H1 (cell line): ENCODE measurements around the gene NLRP12. TPM values are rescaled to one million over a fixed set of nuclear protein-coding genes. Genes with fewer than 3 reads are reported as not detected.

ENCODE experiments used
- BRCA1 ChIP-seq: IDR thresholded peaks from 2 replicates; pipeline ENCODE4 v1.6.1; 2012; ENCODE audit warnings: low read depth, low read length, improper control_type of control experiment
- ZNF274 ChIP-seq: IDR thresholded peaks from 2 replicates; pipeline ENCODE4 v1.7.0; 2012; ENCODE audit warnings: low read length, borderline replicate concordance; ENCODE audit errors: extremely low read depth
- polyA plus RNA-seq, 7 experiments: library from polyadenylated mRNA; depleted of rRNA in 3 of 7; stranded (reverse) in 5 of 7; unstranded in 2 of 7; fragments of >200 nt in 5 of 7; fragments of 200-250 nt in 2 of 7; gene quantifications; 1 replicate in 5 of 7; 2 replicates in 1 of 7; 4 replicates in 1 of 7; pipeline versions ENCODE4 v1.2.1 to v1.2.3, GENCODE V29; 2011 to 2013; ENCODE audit warnings: missing spikeins in 2 of 7, mixed read lengths in 2 of 7
- total RNA-seq: library from RNA; stranded (reverse); fragmentation: NEBNext Ultra II Directional; extraction: Animal tissue kit (Norgen Biotek cat#: 25700); gene quantifications from 2 replicates; pipeline ENCODE4 v1.2.1, GENCODE V29; 2021

The NLRP12 gene
- total and polyA plus RNA-seq, 2 of the 8 experiments (the other 6 are each of a cell fraction or from before 2014, with no cell fraction given), result 1.0 to 1.8 TPM

GRCh38 chr19:53849237-53849676 lies 25.1 kb upstream of the NLRP12 start (continued):
- TF ChIP-seq ZNF274, result no peak
- TF ChIP-seq BRCA1, result no peak
